ENCODE measurements around the gene EXOC3L2. TPM values are rescaled to one million over a fixed set of nuclear protein-coding genes. Genes with fewer than 3 reads are reported as not detected.
A peak's percentile ranks its signal among the peaks of the same experiment; 100 is the strongest.

Gene EXOC3L2
- total RNA-seq, 1 donor from 2014 or later: not detected

DNA sequence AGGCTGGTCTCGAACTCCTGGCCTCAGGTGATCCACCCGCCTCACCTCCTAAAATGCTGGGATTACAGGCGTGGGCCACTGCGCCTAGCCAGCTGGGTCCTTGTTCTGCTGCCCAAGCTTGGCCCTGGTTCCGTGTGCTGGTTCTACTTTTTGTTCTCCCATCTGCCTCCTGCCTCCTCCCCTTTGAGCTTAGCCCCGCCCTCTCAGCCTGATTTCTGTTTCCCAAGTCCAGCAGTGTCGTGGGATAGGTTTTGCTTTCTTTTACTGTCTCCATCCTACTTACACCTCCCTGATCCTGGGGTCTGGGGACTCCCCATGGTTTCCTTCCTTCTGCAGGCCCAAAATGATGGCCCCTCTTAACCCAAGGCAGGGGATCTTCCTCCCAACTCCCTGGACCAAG, 64.3 kb downstream of the EXOC3L2 start:
- FAIRE-seq (no peak), DNase-seq (ENCODE audit: low read depth) (no peak)
- TF ChIP-seq, protein P1, sequence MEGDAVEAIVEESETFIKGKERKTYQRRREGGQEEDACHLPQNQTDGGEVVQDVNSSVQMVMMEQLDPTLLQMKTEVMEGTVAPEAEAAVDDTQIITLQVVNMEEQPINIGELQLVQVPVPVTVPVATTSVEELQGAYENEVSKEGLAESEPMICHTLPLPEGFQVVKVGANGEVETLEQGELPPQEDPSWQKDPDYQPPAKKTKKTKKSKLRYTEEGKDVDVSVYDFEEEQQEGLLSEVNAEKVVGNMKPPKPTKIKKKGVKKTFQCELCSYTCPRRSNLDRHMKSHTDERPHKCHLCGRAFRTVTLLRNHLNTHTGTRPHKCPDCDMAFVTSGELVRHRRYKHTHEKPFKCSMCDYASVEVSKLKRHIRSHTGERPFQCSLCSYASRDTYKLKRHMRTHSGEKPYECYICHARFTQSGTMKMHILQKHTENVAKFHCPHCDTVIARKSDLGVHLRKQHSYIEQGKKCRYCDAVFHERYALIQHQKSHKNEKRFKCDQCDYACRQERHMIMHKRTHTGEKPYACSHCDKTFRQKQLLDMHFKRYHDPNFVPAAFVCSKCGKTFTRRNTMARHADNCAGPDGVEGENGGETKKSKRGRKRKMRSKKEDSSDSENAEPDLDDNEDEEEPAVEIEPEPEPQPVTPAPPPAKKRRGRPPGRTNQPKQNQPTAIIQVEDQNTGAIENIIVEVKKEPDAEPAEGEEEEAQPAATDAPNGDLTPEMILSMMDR (IDR thresholded peaks at IDR 0.05; ENCODE audit: insufficient read depth, low read length, severe bottlenecking): no peak

GRCh38 chr19:45179892-45180370, 65.3 kb downstream of the EXOC3L2 start:
- TF ChIP-seq, protein P1 (IDR thresholded peaks at IDR 0.05; ENCODE audit: insufficient read depth, low read length, severe bottlenecking): no peak
- Histone ChIP-seq H3K4me3 (ENCODE audit: low read depth, low read length) (peak overlapping the region; percentile 98), H3K36me3 (ENCODE audit: control insufficient read depth, insufficient read depth, low read length) (peaks cover 2% of the 10 kb centered on the region), H3K27me3 (ENCODE audit: control insufficient read depth, insufficient read depth, low read length) (no peaks in the 10 kb centered on the region)
- DNase-seq (ENCODE audit: low read depth): no peak
- FAIRE-seq: no peak

More for the DNA sequence above, 64.3 kb downstream of the EXOC3L2 start:
- H3K27me3 ChIP-seq (ENCODE audit: control insufficient read depth, insufficient read depth, low read length): no peaks in the 10 kb centered on the region
- no peak overlapping the region for H3K4me3 ChIP-seq (ENCODE audit: low read depth, low read length)
- H3K36me3 ChIP-seq (ENCODE audit: control insufficient read depth, insufficient read depth, low read length): peaks cover 2% of the 10 kb centered on the region

DNA sequence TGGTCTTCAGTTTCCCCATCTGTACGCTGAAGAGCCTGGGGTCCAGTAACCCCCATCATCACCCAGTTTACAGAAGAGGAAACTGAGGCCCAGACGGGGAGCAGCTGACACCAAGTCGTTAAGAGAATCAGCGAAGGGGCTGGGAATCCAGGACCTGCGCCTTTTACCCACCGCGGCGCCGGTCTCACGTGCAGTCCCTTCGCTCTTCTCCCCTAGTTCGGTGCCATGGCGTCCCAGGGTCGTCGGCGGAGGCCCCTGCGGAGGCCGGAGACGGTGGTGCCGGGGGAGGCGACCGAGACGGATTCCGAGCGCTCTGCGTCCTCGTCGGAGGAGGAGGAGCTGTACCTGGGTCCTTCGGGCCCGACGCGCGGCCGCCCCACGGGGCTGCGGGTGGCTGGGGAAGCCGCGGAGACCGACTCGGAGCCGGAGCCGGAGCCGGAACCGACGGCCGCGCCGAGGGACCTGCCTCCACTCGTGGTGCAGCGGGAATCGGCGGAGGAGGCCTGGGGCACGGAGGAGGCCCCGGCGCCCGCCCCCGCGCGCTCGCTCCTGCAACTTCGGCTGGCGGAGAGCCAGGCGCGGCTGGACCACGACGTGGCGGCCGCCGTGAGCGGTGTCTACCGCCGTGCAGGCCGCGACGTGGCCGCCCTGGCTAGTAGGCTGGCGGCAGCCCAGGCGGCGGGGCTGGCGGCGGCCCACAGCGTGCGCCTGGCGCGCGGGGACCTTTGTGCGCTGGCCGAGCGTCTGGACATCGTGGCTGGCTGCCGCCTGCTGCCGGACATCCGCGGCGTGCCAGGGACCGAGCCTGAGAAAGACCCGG, 65.9 kb downstream of the EXOC3L2 start:
- Histone ChIP-seq H3K27me3 (ENCODE audit: control insufficient read depth, insufficient read depth, low read length) (no peaks in the 10 kb centered on the region), H3K4me3 (ENCODE audit: low read depth, low read length) (peak overlapping the region; percentile 98), H3K36me3 (ENCODE audit: control insufficient read depth, insufficient read depth, low read length) (peaks cover 2% of the 10 kb centered on the region)
- TF ChIP-seq, protein P1 (IDR thresholded peaks at IDR 0.05; ENCODE audit: insufficient read depth, low read length, severe bottlenecking): no peak
- DNase-seq (ENCODE audit: low read depth) (no peak), FAIRE-seq (no peak)

DNA sequence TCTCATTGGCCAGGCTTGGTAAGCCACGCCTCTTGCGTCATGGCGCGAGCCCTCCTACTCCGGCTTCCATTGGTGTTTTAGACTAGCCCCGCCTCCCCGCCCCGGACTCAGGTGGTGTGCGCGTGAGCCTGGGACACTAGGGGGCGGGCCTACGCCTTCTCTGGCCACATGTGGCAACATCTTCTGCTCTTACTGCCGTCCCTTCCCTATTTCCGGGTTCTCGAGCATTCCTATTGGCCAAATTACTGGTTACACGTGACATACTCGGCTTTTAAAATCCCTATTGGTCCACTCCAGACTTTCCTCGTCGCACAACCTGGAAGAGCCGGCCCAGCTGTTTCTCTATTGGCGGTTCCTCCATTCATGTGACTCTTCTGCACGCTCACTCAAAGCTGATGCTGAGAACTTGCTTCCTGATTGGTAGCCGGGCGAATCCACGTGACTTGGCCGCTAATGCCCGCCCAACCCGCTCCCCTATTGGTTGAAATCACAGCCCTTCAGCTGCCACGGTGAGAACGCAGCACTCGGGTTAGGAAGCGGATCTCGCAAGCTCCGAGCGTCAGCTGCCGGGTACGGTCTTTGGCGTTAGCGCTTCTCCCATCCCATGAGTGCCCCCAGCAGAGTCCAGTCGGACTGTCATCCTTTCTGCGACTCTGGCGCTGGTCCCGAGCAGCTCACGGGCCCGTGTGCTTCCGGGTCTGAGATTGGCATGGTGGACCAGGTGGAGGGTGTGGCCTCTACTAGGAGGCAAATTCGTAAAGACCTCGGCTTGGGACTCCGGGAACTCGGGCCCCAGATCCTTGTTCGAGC, 66.7 kb downstream of the EXOC3L2 start, which contains the start of gene BLOC1S3:
TSS of gene BLOC1S3 (plus strand) at position 523 of the 810 bp plus-strand sequence. CDS start 513 bp downstream, outside the sequence.
- DNase-seq (ENCODE audit: low read depth) (peak; percentile 100), FAIRE-seq (peak; percentile 60)
- TF ChIP-seq, protein P1 (IDR thresholded peaks at IDR 0.05; ENCODE audit: insufficient read depth, low read length, severe bottlenecking): peak; percentile 50
- Histone ChIP-seq H3K4me3 (ENCODE audit: low read depth, low read length) (peak within 1 kb of the TSS; percentile 98), H3K27me3 (ENCODE audit: control insufficient read depth, insufficient read depth, low read length) (no peaks in the 10 kb centered on the region), H3K36me3 (ENCODE audit: control insufficient read depth, insufficient read depth, low read length) (peaks cover 2% of the 10 kb centered on the region)

DNA sequence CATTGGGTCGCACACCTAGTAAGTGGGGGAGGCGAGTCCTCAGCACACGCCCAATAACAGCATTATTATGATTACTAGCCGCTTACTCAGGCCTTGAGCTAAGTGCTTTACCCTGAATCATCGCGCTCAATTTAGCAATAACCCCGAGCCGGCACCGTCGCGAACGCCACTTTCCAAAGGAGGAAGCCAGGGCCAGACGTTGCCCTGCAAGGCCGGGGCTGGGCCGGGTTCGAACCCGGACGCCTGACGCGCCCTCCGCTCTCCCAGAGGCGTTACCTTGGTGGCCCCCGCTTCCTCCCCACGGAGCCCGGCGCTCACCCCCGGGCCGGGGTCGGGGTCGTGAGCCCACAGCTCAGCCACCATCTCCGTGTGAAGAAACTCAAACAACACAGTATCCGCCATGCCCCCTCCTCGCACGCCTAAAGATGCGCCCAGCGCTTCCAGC, 67.4 kb downstream of the EXOC3L2 start, which contains the start of gene TRAPPC6A:
TSS of gene TRAPPC6A (minus strand) at position 421 of the 445 bp plus-strand sequence. CDS start at position 402, 19 bp downstream.
- H3K27me3 ChIP-seq (ENCODE audit: control insufficient read depth, insufficient read depth, low read length): no peaks in the 10 kb centered on the region
- TF ChIP-seq, protein P1 (IDR thresholded peaks at IDR 0.05; ENCODE audit: insufficient read depth, low read length, severe bottlenecking): no peak
- H3K36me3 ChIP-seq (ENCODE audit: control insufficient read depth, insufficient read depth, low read length): peaks cover 2% of the 10 kb centered on the region
- no peak for FAIRE-seq
- H3K4me3 ChIP-seq (ENCODE audit: low read depth, low read length): peak within 1 kb of the TSS; percentile 98
- peak; percentile 92 for DNase-seq (ENCODE audit: low read depth)

Measured in bronchial epithelial cell (primary cell).